Measurements from ENCODE around the gene LRRC46. TPM values are rescaled to one million over a fixed set of nuclear protein-coding genes. Genes with fewer than 3 reads are reported as not detected.

Gene LRRC46
- total RNA-seq, 1 donor from 2014 or later, result not detected

GRCh38 chr17:47808036-47808829 is 23.2 kb upstream of the LRRC46 start:
- no peaks in the 10 kb centered on the region for H3K9me3 ChIP-seq (ENCODE audit: control insufficient read depth in 3 of 3, low read length in 3 of 3)
- H3K9ac ChIP-seq (ENCODE audit: low read depth in 1 of 3, low read length in 3 of 3), result peak overlapping the region in 1 of 3 donors; percentile 8
- peaks cover 23 to 72% (median 26%) of the 10 kb centered on the region in 3 donors for H3K4me1 ChIP-seq (ENCODE audit: control insufficient read depth in 3 of 3, insufficient read depth in 3 of 3, low read length in 3 of 3)
- H3K27ac ChIP-seq (ENCODE audit: low read depth, low read length), result peak overlapping the region; percentile 92
- H3K36me3 ChIP-seq (ENCODE audit: control insufficient read depth in 3 of 3, insufficient read depth in 3 of 3, low read length in 3 of 3), result peaks cover 40 to 54% (median 45%) of the 10 kb centered on the region in 3 donors
- H3K27me3 ChIP-seq (ENCODE audit: control insufficient read depth in 3 of 3, insufficient read depth in 3 of 3, low read length in 3 of 3), result no peaks in the 10 kb centered on the region
- H3K4me3 ChIP-seq (ENCODE audit: low read length in 3 of 3), result no peak overlapping the region

- peak overlapping the region; percentile 92 for H3K27ac ChIP-seq (ENCODE audit: low read depth, low read length)
- H3K27me3 ChIP-seq (ENCODE audit: control insufficient read depth in 3 of 3, insufficient read depth in 3 of 3, low read length in 3 of 3), result no peaks in the 10 kb centered on the region
- no peak overlapping the region for H3K4me3 ChIP-seq (ENCODE audit: low read length in 3 of 3)
- H3K9ac ChIP-seq (ENCODE audit: low read depth in 1 of 3, low read length in 3 of 3), result no peak overlapping the region
- no peaks in the 10 kb centered on the region for H3K9me3 ChIP-seq (ENCODE audit: control insufficient read depth in 3 of 3, low read length in 3 of 3)
- peaks cover 23 to 73% (median 24%) of the 10 kb centered on the region in 3 donors for H3K4me1 ChIP-seq (ENCODE audit: control insufficient read depth in 3 of 3, insufficient read depth in 3 of 3, low read length in 3 of 3)
- H3K36me3 ChIP-seq (ENCODE audit: control insufficient read depth in 3 of 3, insufficient read depth in 3 of 3, low read length in 3 of 3), result peaks cover 43 to 61% (median 52%) of the 10 kb centered on the region in 3 donors
These were observed 22.5 kb upstream of the LRRC46 start for GRCh38 chr17:47808830-47809480.

GRCh38 chr17:47810200-47810821 is 21.2 kb upstream of the LRRC46 start:
- Histone ChIP-seq H3K4me3 (ENCODE audit: low read length in 3 of 3) (no peak overlapping the region), H3K27me3 (ENCODE audit: control insufficient read depth in 3 of 3, insufficient read depth in 3 of 3, low read length in 3 of 3) (no peaks in the 10 kb centered on the region), H3K4me1 (ENCODE audit: control insufficient read depth in 3 of 3, insufficient read depth in 3 of 3, low read length in 3 of 3) (peaks cover 23 to 73% (median 24%) of the 10 kb centered on the region in 3 donors), H3K9ac (ENCODE audit: low read depth in 1 of 3, low read length in 3 of 3) (no peak overlapping the region), H3K9me3 (ENCODE audit: control insufficient read depth in 3 of 3, low read length in 3 of 3) (no peaks in the 10 kb centered on the region), H3K27ac (ENCODE audit: low read depth, low read length) (peak overlapping the region; percentile 28), H3K36me3 (ENCODE audit: control insufficient read depth in 3 of 3, insufficient read depth in 3 of 3, low read length in 3 of 3) (peaks cover 50 to 73% (median 64%) of the 10 kb centered on the region in 3 donors)

GRCh38 chr17:47810901-47811635 is 20.4 kb upstream of the LRRC46 start:
- Histone ChIP-seq H3K9ac (ENCODE audit: low read depth in 1 of 3, low read length in 3 of 3) (peak overlapping the region in 1 of 3 donors; percentile 23), H3K4me3 (ENCODE audit: low read length in 3 of 3) (no peak overlapping the region), H3K9me3 (ENCODE audit: control insufficient read depth in 3 of 3, low read length in 3 of 3) (no peaks in the 10 kb centered on the region), H3K27ac (ENCODE audit: low read depth, low read length) (peak overlapping the region; percentile 28), H3K36me3 (ENCODE audit: control insufficient read depth in 3 of 3, insufficient read depth in 3 of 3, low read length in 3 of 3) (peaks cover 56 to 81% (median 71%) of the 10 kb centered on the region in 3 donors), H3K4me1 (ENCODE audit: control insufficient read depth in 3 of 3, insufficient read depth in 3 of 3, low read length in 3 of 3) (peaks cover 15 to 69% (median 20%) of the 10 kb centered on the region in 3 donors), H3K27me3 (ENCODE audit: control insufficient read depth in 3 of 3, insufficient read depth in 3 of 3, low read length in 3 of 3) (no peaks in the 10 kb centered on the region)

GRCh38 chr17:47811709-47812108 is 19.8 kb upstream of the LRRC46 start:
- Histone ChIP-seq H3K9me3 (ENCODE audit: control insufficient read depth in 3 of 3, low read length in 3 of 3) (no peaks in the 10 kb centered on the region), H3K4me1 (ENCODE audit: control insufficient read depth in 3 of 3, insufficient read depth in 3 of 3, low read length in 3 of 3) (peaks cover 11 to 63% (median 19%) of the 10 kb centered on the region in 3 donors), H3K4me3 (ENCODE audit: low read length in 3 of 3) (no peak overlapping the region), H3K36me3 (ENCODE audit: control insufficient read depth in 3 of 3, insufficient read depth in 3 of 3, low read length in 3 of 3) (peaks cover 63 to 87% (median 78%) of the 10 kb centered on the region in 3 donors), H3K9ac (ENCODE audit: low read depth in 1 of 3, low read length in 3 of 3) (peak overlapping the region in 2 of 3 donors; percentile 5 to 23), H3K27ac (ENCODE audit: low read depth, low read length) (peak overlapping the region; percentile 25), H3K27me3 (ENCODE audit: control insufficient read depth in 3 of 3, insufficient read depth in 3 of 3, low read length in 3 of 3) (no peaks in the 10 kb centered on the region)

- H3K27ac ChIP-seq (ENCODE audit: low read depth, low read length), result no peak overlapping the region
- H3K27me3 ChIP-seq (ENCODE audit: control insufficient read depth in 3 of 3, insufficient read depth in 3 of 3, low read length in 3 of 3), result no peaks in the 10 kb centered on the region
- H3K36me3 ChIP-seq (ENCODE audit: control insufficient read depth in 3 of 3, insufficient read depth in 3 of 3, low read length in 3 of 3), result peaks cover 65 to 88% (median 80%) of the 10 kb centered on the region in 3 donors
- peak overlapping the region in 1 of 3 donors; percentile 5 for H3K9ac ChIP-seq (ENCODE audit: low read depth in 1 of 3, low read length in 3 of 3)
- peaks cover 5 to 56% (median 12%) of the 10 kb centered on the region in 3 donors for H3K4me1 ChIP-seq (ENCODE audit: control insufficient read depth in 3 of 3, insufficient read depth in 3 of 3, low read length in 3 of 3)
- H3K4me3 ChIP-seq (ENCODE audit: low read length in 3 of 3), result no peak overlapping the region
- no peaks in the 10 kb centered on the region for H3K9me3 ChIP-seq (ENCODE audit: control insufficient read depth in 3 of 3, low read length in 3 of 3)
These were observed 19.1 kb upstream of the LRRC46 start for GRCh38 chr17:47812146-47812920.

GRCh38 chr17:47813077-47813476 is 18.4 kb upstream of the LRRC46 start:
- Histone ChIP-seq H3K27me3 (ENCODE audit: control insufficient read depth in 3 of 3, insufficient read depth in 3 of 3, low read length in 3 of 3) (no peaks in the 10 kb centered on the region), H3K27ac (ENCODE audit: low read depth, low read length) (no peak overlapping the region), H3K4me1 (ENCODE audit: control insufficient read depth in 3 of 3, insufficient read depth in 3 of 3, low read length in 3 of 3) (peaks cover 0 to 55% (median 11%) of the 10 kb centered on the region in 3 donors), H3K9ac (ENCODE audit: low read depth in 1 of 3, low read length in 3 of 3) (no peak overlapping the region), H3K9me3 (ENCODE audit: control insufficient read depth in 3 of 3, low read length in 3 of 3) (no peaks in the 10 kb centered on the region), H3K4me3 (ENCODE audit: low read length in 3 of 3) (no peak overlapping the region), H3K36me3 (ENCODE audit: control insufficient read depth in 3 of 3, insufficient read depth in 3 of 3, low read length in 3 of 3) (peaks cover 66 to 87% (median 80%) of the 10 kb centered on the region in 3 donors)

- no peaks in the 10 kb centered on the region for H3K27me3 ChIP-seq (ENCODE audit: control insufficient read depth in 3 of 3, insufficient read depth in 3 of 3, low read length in 3 of 3)
- H3K36me3 ChIP-seq (ENCODE audit: control insufficient read depth in 3 of 3, insufficient read depth in 3 of 3, low read length in 3 of 3), result peaks cover 66 to 87% (median 80%) of the 10 kb centered on the region in 3 donors
- no peaks in the 10 kb centered on the region for H3K9me3 ChIP-seq (ENCODE audit: control insufficient read depth in 3 of 3, low read length in 3 of 3)
- peaks cover 0 to 55% (median 11%) of the 10 kb centered on the region in 3 donors for H3K4me1 ChIP-seq (ENCODE audit: control insufficient read depth in 3 of 3, insufficient read depth in 3 of 3, low read length in 3 of 3)
- H3K27ac ChIP-seq (ENCODE audit: low read depth, low read length), result no peak overlapping the region
- H3K4me3 ChIP-seq (ENCODE audit: low read length in 3 of 3), result no peak overlapping the region
- no peak overlapping the region for H3K9ac ChIP-seq (ENCODE audit: low read depth in 1 of 3, low read length in 3 of 3)
These were observed 17.9 kb upstream of the LRRC46 start for GRCh38 chr17:47813512-47814031.

All from skeletal muscle tissue (tissue), 4 donors.